Body of pancreas (tissue), 4 donors: ENCODE measurements around the gene CD40. TPM values are rescaled to one million over a fixed set of nuclear protein-coding genes. Genes with fewer than 3 reads are reported as not detected.

Experiments
- ATAC-seq: fragments of 150-250 bp; one replicate; pipeline ENCODE4 v1.9.1; 2016
- DNase-seq, 4 donors: peaks; one replicate each; pipeline ENCODE4 v3.0.0-alpha.2; 2019
- H3K27ac ChIP-seq, 4 donors: fragments of 200-600 bp; sonication (generic); 1 replicate in 3 of 4; 2 replicates in 1 of 4; pipeline versions ENCODE4 v1.5.1 to v1.6.1; 2016 to 2019; ENCODE audit warnings: mild to moderate bottlenecking in 1 of 4, mixed read lengths in 1 of 4, moderate library complexity in 1 of 4
- H3K27me3 ChIP-seq, 2 donors: fragments of 200-600 bp; sonication (generic); one replicate each; pipeline ENCODE4 v1.6.0; 2016; ENCODE audit warnings: mild to moderate bottlenecking in 1 of 2
- H3K36me3 ChIP-seq, 2 donors: fragments of 200-600 bp; sonication (generic); replicated peaks in 1 of 2; 2 replicates each; pipeline ENCODE4 v1.5.1; 2016; ENCODE audit warnings: low read depth in 2 of 2; ENCODE audit not compliant: insufficient read depth in 1 of 2
- H3K4me1 ChIP-seq: fragments of 200-600 bp; sonication (generic); one replicate; pipeline ENCODE4 v1.6.0; 2016
- H3K4me3 ChIP-seq, 2 donors: fragments of 200-600 bp; sonication (generic); 1 replicate in 1 of 2; 2 replicates in 1 of 2; pipeline ENCODE4 v1.5.1; 2016 to 2019
- H3K9me3 ChIP-seq, 3 donors: fragments of 200-600 bp; sonication (generic); 1 replicate in 2 of 3; 2 replicates in 1 of 3; pipeline ENCODE4 v1.5.1; 2016
- POLR2A ChIP-seq, 3 donors: fragments of 450-650 bp; IDR thresholded peaks; one replicate each; pipeline ENCODE4 v1.6.1; 2016; ENCODE audit warnings: antibody characterized with exemption in 3 of 3, mild to moderate bottlenecking in 2 of 3
- WGBS, 2 donors: methylation state at CpG; one replicate each; pipeline ENCODE4 v1.1.5; 2017; 5-methylcytosine and 5-hydroxymethylcytosine counted together
- intact Hi-C: fragments of 100-400 bp; cut with DNase I; formaldehyde crosslinking; loops from one replicate; pipeline ENCODE4 v1.15.1; 2023
- total RNA-seq, 2 donors: library from RNA; depleted of rRNA; stranded (reverse); fragments of >200 nt; gene quantifications; one replicate each; pipeline ENCODE4 v1.1.0, GENCODE V29; 2016
- TF ChIP-seq, protein P1 (sequence below), 7 experiments: fragments of 450-650 bp in 4 of 7; fragments of 200-600 bp in 3 of 7; sonication (generic) in 3 of 7; IDR thresholded peaks; one replicate each; pipeline ENCODE4 v1.5.1; 2016 to 2019; ENCODE audit warnings: antibody characterized with exemption in 7 of 7

CD40 gene
- total RNA-seq, 2 donors from 2014 or later = 8.9 to 14.5 TPM

DNA sequence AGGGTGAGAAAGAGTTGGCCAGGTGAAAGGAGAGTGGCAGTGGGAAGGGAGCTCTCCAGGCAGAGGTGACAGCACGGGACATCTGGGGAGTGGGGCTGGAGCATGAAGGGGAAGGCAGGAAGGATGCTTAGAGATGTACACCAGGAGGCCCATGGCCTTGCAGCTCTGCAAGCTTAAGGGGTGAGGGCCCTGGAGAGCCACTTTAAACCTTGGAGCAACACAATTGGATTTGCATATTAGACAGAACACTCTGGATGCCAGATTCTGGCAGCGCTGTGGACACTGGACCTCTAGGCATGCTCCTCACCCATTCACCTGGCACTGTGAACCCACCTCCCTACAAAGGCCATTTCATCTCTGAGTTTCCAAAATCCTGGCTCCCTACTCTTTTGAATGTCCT lies 3.7 kb upstream of the CD40 start:
- intact Hi-C loops = no loop called here
- Histone ChIP-seq H3K36me3 (no peaks in the 10 kb centered on the region), H3K4me1 (peaks cover 16% of the 10 kb centered on the region), H3K27ac (no peak overlapping the region), H3K9me3 (no peaks in the 10 kb centered on the region), H3K4me3 (no peak overlapping the region), H3K27me3 (peaks cover 0 to 6% of the 10 kb centered on the region in 2 donors)
- TF ChIP-seq POLR2A (IDR thresholded peaks at IDR 0.05) = no peak
- TF ChIP-seq, protein P1, sequence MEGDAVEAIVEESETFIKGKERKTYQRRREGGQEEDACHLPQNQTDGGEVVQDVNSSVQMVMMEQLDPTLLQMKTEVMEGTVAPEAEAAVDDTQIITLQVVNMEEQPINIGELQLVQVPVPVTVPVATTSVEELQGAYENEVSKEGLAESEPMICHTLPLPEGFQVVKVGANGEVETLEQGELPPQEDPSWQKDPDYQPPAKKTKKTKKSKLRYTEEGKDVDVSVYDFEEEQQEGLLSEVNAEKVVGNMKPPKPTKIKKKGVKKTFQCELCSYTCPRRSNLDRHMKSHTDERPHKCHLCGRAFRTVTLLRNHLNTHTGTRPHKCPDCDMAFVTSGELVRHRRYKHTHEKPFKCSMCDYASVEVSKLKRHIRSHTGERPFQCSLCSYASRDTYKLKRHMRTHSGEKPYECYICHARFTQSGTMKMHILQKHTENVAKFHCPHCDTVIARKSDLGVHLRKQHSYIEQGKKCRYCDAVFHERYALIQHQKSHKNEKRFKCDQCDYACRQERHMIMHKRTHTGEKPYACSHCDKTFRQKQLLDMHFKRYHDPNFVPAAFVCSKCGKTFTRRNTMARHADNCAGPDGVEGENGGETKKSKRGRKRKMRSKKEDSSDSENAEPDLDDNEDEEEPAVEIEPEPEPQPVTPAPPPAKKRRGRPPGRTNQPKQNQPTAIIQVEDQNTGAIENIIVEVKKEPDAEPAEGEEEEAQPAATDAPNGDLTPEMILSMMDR (IDR thresholded peaks at IDR 0.05) = no peak
- 79 to 92% methylated on average over 2 of the region's 2 CpGs for WGBS, 2 donors
- DNase-seq = no peak
- no peak for ATAC-seq

DNA sequence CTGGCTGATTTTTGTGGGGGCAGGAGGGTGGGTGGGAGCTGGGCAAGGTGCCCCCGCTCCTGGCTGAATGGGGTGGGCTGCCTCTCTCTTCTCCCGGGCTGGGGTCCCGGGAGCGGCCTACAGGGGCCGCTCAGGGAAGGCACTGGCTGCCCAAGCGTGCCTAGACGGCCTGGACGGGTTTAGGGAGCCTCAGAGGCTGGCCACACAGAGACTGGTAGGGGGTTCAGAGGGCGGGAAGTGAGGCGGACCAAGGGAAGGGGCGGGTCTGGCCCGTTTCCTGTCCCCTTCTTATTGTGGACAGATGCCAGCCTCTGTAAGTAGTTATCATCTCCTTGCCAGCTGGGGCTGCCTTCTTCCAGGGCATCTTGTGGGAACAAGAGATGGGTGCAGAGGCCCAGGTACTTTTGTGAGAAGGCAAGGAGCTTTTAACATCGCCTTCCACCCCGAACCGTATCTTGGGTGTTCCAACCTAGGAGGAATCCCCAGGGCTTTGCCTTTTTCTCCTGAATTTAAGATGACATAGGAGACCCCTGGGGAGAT lies 437 bp downstream of the CD40 start:
- Histone ChIP-seq H3K27me3 (no peaks in the 10 kb centered on the region), H3K9me3 (no peaks in the 10 kb centered on the region), H3K4me1 (peaks cover 17% of the 10 kb centered on the region), H3K27ac (peak overlapping the region; percentile 42 to 77 (median 74)), H3K36me3 (peaks cover 0 to 4% of the 10 kb centered on the region in 2 donors), H3K4me3 (peak overlapping the region; percentile 28 to 32)
- 22 to 42% methylated on average over 5 to 11 of the region's 15 CpGs for WGBS, 2 donors
- TF ChIP-seq, protein P1 (IDR thresholded peaks at IDR 0.05) = no peak
- TF ChIP-seq POLR2A (IDR thresholded peaks at IDR 0.05) = no peak
- ATAC-seq = peak; percentile 49
- intact Hi-C loops = no loop called here
- peak; percentile 29 to 52 (median 44) for DNase-seq

DNA sequence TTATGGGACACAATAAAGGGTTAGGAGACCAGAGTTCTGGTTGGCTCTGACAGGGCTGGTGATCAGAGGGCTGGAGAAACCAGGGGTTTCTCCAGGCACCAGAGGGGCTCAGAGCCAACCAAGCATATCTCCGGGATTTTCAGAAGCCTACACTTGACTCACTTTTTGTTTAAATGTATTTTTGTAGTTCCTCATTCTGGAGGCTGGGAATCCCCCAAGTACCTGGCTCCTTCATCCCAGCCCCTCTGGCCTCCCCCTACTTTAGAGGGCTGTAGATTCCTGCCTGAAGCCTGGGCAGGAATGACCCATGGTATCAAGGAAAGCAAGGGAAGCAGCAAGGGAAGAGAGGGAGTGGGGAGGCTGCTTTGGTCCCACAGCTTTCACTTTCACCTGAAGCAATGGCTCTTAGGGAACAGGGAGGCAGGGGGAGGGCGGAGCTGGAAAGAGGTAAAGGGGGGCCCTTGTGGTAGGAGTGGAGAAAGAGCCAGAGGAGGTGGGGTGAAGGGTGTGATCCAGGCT lies 973 bp downstream of the CD40 start:
- H3K4me3 ChIP-seq = no peak overlapping the region
- H3K4me1 ChIP-seq = peaks cover 17% of the 10 kb centered on the region
- H3K36me3 ChIP-seq = peaks cover 0 to 7% of the 10 kb centered on the region in 2 donors
- TF ChIP-seq POLR2A (IDR thresholded peaks at IDR 0.05) = no peak
- TF ChIP-seq, protein P1 (IDR thresholded peaks at IDR 0.05) = no peak
- intact Hi-C loops = no loop called here
- WGBS, 2 donors = 63 to 69% methylated on average over 2 of the region's 2 CpGs
- DNase-seq (no peak), ATAC-seq (no peak)
- peak overlapping the region in 3 of 4 donors; percentile 73 to 77 (median 75) for H3K27ac ChIP-seq
- no peaks in the 10 kb centered on the region for H3K9me3 ChIP-seq
- H3K27me3 ChIP-seq = no peaks in the 10 kb centered on the region

DNA sequence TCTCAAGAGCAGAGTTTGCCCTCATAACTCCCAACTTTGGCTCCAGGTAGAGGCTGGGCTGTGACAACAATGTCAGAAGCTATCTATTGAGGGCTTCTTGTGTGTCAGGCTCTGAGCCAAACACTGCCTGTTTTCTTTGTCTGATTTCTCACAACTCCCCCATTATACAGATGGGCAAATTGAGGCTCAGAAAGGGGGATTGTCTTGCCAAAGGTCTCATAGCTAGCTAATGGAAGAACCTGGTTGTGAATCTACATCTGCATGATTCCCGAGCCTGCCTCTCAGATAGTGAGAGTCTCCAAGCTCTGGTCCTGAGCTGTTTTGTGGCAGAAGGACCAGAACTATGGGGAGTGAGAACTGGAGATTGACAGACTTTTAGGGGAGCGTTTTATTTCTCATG lies 1.4 kb downstream of the CD40 start:
- Histone ChIP-seq H3K27ac (peak overlapping the region in 2 of 4 donors; percentile 75 to 77), H3K4me1 (peaks cover 17% of the 10 kb centered on the region), H3K27me3 (no peaks in the 10 kb centered on the region), H3K4me3 (no peak overlapping the region), H3K9me3 (no peaks in the 10 kb centered on the region), H3K36me3 (peaks cover 0 to 7% of the 10 kb centered on the region in 2 donors)
- no peak for DNase-seq
- intact Hi-C loops = no loop called here
- TF ChIP-seq POLR2A (IDR thresholded peaks at IDR 0.05) = no peak
- TF ChIP-seq, protein P1 (IDR thresholded peaks at IDR 0.05) = no peak
- 75 to 77% methylated on average over 2 of the region's 2 CpGs for WGBS, 2 donors
- no peak for ATAC-seq

DNA sequence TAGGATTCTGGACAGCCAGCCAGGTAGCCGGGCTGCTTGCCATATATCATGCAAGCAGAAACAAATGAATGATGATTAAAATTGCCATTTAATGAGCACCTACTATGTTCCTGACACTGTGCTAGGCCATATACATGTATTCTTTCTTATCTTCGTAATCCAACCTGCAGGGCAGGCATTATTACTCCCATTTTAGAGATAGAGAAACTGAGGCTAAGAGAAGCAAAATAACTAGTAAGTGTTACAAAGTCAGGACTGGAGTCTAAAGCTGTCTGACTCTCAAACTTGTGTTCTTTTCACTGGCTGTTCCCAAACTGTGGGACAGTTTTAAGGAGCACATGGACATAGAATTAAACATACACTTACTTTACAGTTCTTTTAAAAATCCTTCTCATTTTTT lies 2.0 kb downstream of the CD40 start:
- Histone ChIP-seq H3K27ac (no peak overlapping the region), H3K27me3 (no peaks in the 10 kb centered on the region), H3K9me3 (no peaks in the 10 kb centered on the region), H3K36me3 (peaks cover 0 to 7% of the 10 kb centered on the region in 2 donors), H3K4me3 (no peak overlapping the region), H3K4me1 (peaks cover 17% of the 10 kb centered on the region)
- DNase-seq = no peak
- TF ChIP-seq, protein P1 (IDR thresholded peaks at IDR 0.05) = no peak
- no peak for TF ChIP-seq POLR2A (IDR thresholded peaks at IDR 0.05)
- no peak for ATAC-seq
- 95 to 96% methylated on average over 2 of the region's 2 CpGs for WGBS, 2 donors
- intact Hi-C loops = no loop called here
